Uterus (tissue), 2 donors: Measurements from ENCODE around the gene CYSTM1.

Source experiments
- CTCF ChIP-seq, 4 experiments: fragments of 200-600 bp in 2 of 4; fragments of 450-650 bp in 2 of 4; sonication (generic) in 2 of 4; IDR thresholded peaks; one replicate each; pipeline ENCODE4 v1.5.1; 2016 to 2019; ENCODE audit warnings: antibody characterized with exemption in 4 of 4, mild to moderate bottlenecking in 2 of 4, moderate library complexity in 1 of 4
- POLR2A ChIP-seq, 2 donors: fragments of 450-650 bp; IDR thresholded peaks; one replicate each; pipeline ENCODE4 v1.6.1; 2016; ENCODE audit warnings: antibody characterized with exemption in 2 of 2, mild to moderate bottlenecking in 1 of 2, moderate library complexity in 1 of 2

DNA sequence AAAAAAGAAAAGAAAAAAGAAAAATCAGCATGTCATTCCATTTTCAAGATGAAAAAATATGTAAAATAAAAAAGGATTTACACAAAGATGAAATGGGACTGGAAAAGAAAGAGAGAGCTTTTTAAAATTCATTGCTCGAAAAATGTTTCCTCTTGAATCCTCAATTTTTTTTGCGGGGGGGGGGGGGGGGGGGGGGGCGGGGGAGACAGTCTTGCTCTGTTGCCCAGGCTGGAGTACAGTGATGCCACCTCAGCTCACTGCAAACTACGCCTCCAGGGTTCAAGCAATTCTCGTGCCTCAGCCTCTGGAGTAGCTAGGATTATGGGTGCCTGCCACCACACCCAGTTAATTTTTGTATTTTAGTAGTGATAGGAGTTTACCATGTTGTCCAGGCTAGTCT, 111.4 kb downstream of the CYSTM1 start:
- TF ChIP-seq CTCF (IDR thresholded peaks at IDR 0.05) (no peak), POLR2A (IDR thresholded peaks at IDR 0.05) (no peak)
